Brain microvascular endothelial cell (primary cell): ENCODE measurements around the gene R3HDM2.

Experiments
- DNase-seq: peaks from one replicate; pipeline ENCODE4 v3.0.0-alpha.2; 2020
- H3K27ac ChIP-seq: fragments of 250-450 bp; sonication (Bioruptor Pico); 2 replicates; pipeline ENCODE4 v1.5.1; 2020; ENCODE audit warnings: mild to moderate bottlenecking, moderate library complexity
- H3K27me3 ChIP-seq: fragments of 250-450 bp; sonication (Bioruptor Pico); replicated peaks from 2 replicates; pipeline ENCODE4 v1.5.1; 2020; ENCODE audit warnings: mild to moderate bottlenecking
- H3K36me3 ChIP-seq: fragments of 250-450 bp; sonication (Bioruptor Pico); replicated peaks from 2 replicates; pipeline ENCODE4 v1.5.1; 2020; ENCODE audit warnings: mild to moderate bottlenecking
- H3K4me3 ChIP-seq: 2 replicates; pipeline ENCODE4 v1.5.1; 2011; ENCODE audit warnings: low read depth, mild to moderate bottlenecking, control low read depth, low read length, moderate library complexity
- in situ Hi-C: cut with HindIII; loops from 2 replicates; pipeline ENCODE4 v1.10.0; 2017; ENCODE audit warnings: low sequenced_read_pairs, low pct_ligation_motif_present
- TF ChIP-seq, protein P1 (sequence below): IDR thresholded peaks from 2 replicates; pipeline ENCODE4 v1.5.1; 2011; ENCODE audit warnings: low read depth, mild to moderate bottlenecking, moderate library complexity, low read length, control low read depth, inconsistent platforms; ENCODE audit errors: missing control alignments

The R3HDM2 gene

GRCh38 chr12:57205186-57205585 lies 225.7 kb downstream of the R3HDM2 start:
- TF ChIP-seq, protein P1, sequence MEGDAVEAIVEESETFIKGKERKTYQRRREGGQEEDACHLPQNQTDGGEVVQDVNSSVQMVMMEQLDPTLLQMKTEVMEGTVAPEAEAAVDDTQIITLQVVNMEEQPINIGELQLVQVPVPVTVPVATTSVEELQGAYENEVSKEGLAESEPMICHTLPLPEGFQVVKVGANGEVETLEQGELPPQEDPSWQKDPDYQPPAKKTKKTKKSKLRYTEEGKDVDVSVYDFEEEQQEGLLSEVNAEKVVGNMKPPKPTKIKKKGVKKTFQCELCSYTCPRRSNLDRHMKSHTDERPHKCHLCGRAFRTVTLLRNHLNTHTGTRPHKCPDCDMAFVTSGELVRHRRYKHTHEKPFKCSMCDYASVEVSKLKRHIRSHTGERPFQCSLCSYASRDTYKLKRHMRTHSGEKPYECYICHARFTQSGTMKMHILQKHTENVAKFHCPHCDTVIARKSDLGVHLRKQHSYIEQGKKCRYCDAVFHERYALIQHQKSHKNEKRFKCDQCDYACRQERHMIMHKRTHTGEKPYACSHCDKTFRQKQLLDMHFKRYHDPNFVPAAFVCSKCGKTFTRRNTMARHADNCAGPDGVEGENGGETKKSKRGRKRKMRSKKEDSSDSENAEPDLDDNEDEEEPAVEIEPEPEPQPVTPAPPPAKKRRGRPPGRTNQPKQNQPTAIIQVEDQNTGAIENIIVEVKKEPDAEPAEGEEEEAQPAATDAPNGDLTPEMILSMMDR: no peak
- H3K27me3 ChIP-seq: no peaks in the 10 kb centered on the region
- in situ Hi-C loops: no loop called here
- no peak overlapping the region for H3K27ac ChIP-seq
- peaks cover 86% of the 10 kb centered on the region for H3K36me3 ChIP-seq
- no peak for DNase-seq
- H3K4me3 ChIP-seq: no peak overlapping the region

GRCh38 chr12:57204454-57204853 lies 226.4 kb downstream of the R3HDM2 start:
- H3K27ac ChIP-seq: no peak overlapping the region
- no peaks in the 10 kb centered on the region for H3K27me3 ChIP-seq
- no peak overlapping the region for H3K4me3 ChIP-seq
- TF ChIP-seq, protein P1: no peak
- in situ Hi-C loops: no loop called here
- H3K36me3 ChIP-seq: peaks cover 88% of the 10 kb centered on the region
- no peak for DNase-seq

GRCh38 chr12:57203791-57204190 lies 227.1 kb downstream of the R3HDM2 start:
- no peaks in the 10 kb centered on the region for H3K27me3 ChIP-seq

More at GRCh38 chr12:57203791-57204190, 227.1 kb downstream of the R3HDM2 start:
- in situ Hi-C loops: no loop called here
- H3K27ac ChIP-seq: no peak overlapping the region
- TF ChIP-seq, protein P1: no peak
- peaks cover 88% of the 10 kb centered on the region for H3K36me3 ChIP-seq
- DNase-seq: no peak
- no peak overlapping the region for H3K4me3 ChIP-seq
